Right forelimb (tissue), 1 donor: Measurements from ENCODE around the gene UBE2A.

ENCODE experiments used
- DNase-seq: peaks from one replicate; pipeline ENCODE4 v3.0.0-alpha.2; 2018

The UBE2A gene

DNA sequence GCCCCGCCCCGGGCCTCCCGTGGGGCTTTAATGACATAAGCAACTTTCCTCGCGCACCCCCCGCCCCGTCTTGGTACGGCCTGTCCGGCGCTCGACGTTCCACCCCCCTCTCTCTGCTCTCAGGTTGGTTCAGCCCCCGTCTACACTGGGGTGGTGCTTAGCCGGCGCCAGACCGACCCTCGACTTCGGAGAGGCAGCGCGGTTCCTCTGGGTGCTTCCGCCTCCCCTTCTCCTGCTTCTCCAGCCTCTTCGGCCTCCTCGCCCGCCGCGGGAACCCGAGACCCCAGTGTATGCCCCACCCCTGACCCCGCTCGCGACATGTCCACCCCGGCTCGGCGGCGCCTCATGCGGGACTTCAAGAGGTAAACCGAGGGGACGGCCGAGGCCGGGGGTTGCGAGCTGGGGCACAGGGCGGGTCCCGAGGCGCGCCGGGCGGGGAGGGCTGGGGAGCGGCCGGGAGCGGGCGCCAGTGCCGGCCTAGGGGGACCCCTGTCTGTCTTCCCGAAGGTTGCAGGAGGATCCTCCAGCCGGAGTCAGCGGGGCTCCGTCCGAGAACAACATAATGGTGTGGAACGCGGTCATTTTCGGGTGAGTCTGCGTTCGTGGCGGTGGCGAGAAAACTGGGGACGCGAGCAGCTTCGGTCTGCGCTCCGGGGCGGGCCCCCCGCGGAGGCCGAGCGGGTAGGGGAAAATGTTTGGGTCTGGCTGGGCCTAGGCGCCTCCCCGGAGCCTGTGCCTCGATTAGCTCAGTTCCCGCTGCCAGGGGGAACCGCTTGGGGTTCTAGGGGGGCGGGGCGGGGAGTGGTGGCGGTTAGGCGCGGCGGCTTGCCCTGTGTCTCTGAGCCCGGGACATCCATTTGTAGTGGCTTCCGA lies at the start of gene UBE2A:
TSS of gene UBE2A (plus strand) at position 170 of the 873 bp plus-strand sequence. CDS start at position 319, 149 bp downstream.
- peak; percentile 92 for DNase-seq

DNA sequence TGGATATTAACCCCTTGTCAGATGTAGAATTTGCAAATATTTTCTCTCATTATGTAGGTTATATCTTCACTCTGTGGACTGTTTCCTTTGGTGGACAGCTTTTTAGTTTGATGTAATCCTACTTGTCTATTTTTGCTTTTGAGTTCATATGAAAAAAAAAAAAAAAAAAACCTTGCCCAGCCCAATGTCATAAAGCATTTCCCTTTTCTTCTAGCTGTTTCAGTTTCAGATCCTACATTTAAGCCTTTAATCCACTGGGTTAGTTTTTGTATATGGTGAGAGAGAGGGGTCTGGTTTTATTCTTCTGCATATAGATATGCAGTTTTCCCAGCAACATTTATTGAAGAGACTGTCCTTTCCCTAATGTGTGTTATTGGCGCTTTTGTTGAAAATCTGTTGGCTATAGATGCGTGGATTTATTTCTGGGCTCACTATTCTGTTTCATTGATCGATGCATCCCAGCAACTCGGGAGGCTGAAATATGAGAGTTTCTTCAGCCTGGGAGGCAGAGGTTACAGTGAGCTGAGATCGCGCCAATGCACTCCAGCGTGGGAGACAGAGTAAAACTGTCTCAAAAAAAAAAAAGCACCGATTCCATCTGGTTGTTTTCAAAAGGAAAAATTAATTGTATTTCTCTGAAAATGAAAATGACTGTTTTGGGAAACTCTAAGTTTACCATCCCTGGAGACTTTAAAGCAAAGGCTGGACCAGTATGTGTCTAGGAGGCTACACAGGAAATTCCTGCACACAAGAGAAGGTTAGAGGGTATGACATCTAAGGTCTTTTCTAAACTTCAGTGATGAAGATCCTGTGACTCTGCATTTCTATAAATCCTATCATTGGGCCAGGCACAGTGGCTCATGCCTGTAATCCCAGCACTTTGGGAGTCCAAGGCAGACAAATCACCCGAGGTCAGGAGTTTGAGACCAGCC lies 44.8 kb upstream of the UBE2A start:
- DNase-seq = no peak

DNA sequence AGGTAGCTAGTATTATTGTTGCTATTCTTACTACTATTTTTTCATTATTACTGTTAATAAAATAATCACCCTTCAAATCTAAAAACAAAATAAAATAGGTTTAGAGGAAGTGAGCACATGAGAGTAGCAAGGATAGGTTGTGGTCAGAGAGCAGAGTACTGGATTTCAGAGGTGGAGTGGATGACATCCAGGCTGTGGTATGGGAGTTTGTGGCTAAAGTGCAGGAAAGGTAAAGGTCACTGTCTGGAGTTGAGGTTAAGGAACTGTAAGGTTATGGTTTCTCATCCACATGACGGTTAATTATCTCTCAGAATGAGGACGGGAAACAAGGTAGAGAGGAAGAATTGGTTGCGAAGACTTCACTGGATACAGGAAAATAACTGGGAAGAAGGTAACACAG lies 36.9 kb upstream of the UBE2A start:
- DNase-seq = no peak

DNA sequence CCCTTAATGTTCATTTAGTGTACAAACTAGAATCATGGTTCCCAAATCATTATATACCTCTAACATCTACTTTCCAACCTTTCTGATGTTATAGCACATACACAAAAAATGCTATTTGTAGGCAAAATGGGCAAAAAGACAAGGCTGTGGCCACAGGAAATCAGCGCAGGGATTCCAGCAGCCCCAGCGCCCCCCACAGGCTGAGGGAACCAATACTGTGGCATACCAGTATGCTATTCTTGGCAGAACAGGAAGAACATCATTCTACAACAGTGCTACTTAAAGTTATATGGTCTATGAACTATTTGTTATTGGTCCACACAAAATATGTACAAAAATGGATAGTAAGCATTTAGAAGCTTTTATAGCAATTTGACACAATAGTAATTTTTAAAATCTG lies 34.5 kb upstream of the UBE2A start:
- DNase-seq = no peak

DNA sequence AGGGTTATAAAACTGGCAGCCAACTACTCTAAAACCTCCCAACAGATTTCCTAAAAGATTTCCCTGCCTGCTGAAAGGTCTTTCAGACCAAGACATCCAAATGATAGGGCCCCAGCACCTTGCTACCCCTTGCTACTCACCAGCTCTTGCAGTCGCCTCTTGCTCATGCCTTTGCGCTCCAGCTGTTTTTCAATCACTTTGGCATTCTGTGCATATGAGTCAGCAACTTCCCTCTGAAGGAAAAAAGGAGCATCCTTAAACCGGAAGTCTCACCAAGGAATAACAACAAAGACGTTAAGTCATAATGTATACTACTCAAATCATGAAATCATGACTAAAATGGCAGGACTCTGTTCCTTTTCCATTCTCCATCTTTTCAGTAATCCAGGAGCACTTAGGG lies 33.2 kb upstream of the UBE2A start:
- no peak for DNase-seq

DNA sequence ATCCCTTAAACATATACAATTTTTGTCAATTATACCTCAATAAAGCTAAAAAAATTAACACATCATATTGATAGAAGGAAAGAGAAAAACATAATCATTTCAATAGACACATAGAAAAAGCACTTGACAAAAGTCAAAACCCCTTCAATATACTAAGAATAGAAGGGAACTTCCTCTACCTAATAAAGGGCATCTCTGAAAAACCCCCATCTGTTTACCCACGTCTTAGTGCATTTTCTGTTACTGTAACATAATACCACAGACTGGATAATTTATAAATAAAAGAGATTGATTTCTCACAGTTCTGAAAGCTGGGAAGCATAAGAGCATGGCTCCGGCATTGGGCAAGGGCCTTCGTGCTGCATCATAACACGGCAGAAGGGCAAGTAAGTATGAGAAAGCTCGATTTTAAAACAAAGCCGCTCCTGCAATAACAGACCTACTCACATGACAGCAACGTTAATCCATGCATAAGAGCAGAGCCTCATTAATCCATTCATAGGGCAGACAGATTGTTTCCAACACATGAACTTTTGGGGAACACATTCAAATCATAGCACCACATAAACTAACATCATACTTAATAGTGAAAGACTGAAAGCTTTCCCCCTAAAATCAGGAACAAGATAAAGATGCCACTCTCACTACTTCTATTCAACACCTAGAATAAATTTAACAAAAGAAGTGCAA lies 24.9 kb upstream of the UBE2A start:
- no peak for DNase-seq

DNA sequence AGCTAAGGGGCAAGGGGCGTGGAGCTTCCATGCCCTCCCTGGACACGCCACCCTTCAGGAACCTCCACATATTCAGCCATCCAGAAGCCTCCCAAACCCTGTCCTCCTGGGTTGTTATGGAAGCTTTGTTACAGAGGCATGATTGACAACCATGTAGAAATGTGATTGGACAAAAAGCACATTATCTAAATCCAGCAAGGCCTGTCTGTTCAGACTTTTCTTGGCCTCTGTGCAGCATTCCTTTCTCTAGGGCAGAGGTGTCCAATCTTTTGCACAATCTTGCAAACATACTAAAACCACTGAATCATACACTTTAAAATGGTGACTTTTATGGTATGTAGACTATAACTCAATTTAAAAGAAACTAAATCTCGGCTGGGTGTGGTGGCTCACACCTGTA lies 21.9 kb upstream of the UBE2A start:
- no peak for DNase-seq

DNA sequence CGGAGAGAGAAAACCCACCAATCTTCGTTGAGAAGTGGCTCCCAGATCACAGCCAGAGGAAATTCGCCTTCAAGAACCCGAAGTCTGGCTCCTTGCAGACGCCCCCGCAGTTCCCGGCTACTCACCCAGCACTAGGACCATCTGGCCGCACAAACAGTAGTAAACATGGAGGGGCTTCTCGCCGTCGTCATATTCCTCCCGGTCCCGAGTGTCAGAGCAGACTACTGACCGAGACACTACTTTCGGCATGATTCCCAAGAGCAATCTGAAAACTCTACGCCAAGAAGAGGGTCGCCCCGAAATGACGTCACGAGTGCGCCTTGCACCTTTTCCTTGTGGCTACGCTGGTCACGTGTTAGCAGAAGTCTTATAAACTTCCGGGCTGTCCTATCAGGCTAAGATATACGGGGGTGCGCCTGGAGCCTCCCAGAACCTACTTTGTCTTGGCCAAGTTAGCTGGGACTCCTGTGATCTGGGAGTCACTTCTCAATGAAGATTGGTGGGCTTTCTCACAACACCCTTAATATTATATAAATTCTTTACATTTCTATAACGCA lies 9.2 kb upstream of the UBE2A start, which contains the start of gene STEEP1:
TSS of gene STEEP1 (minus strand) at position 303 of the 557 bp plus-strand sequence. CDS start at position 249, 54 bp downstream.
- DNase-seq = peak; percentile 91

DNA sequence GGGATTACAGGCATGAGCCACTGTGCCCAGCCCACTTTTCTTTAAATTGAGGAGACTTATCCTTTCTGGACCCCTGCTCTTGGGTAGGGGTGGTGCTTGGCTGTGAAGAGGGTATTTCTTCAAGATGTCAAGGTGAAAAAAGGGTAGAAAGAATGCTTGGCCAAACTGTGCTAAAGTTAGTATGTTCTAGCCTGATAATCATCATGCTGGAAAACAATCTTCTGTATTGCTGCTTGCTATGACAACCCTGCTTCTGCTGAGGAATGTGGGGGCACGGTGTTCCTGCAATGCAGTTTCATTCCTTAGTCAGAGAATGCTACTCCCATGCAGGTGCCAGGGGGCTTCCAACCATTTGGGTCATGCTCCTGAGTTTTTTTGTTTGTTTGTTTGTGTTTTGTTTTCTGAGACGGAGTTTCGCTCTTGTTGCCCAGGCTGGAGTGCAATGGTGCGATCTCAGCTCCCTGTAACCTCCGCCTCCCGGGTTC lies 4.0 kb upstream of the UBE2A start:
- no peak for DNase-seq

DNA sequence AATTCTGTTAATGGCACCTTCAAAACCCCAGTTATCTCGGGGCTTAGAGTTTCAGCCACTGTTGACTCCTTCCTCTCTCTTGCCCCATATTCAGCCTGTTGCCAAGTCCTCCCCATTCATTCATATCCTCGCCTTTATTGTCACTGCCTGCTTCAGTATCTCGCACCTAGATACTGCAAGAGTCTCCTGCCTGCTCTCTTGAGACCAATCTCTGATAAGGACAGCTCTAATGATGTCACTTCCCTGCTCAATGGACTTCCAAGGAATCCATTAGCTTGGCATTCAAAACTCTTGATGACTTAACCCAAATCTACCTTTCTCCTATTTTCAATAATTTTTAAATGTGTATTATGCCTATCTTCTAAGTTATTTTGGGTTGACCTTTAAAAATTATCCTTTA lies 1.1 kb upstream of the UBE2A start:
- no peak for DNase-seq

DNA sequence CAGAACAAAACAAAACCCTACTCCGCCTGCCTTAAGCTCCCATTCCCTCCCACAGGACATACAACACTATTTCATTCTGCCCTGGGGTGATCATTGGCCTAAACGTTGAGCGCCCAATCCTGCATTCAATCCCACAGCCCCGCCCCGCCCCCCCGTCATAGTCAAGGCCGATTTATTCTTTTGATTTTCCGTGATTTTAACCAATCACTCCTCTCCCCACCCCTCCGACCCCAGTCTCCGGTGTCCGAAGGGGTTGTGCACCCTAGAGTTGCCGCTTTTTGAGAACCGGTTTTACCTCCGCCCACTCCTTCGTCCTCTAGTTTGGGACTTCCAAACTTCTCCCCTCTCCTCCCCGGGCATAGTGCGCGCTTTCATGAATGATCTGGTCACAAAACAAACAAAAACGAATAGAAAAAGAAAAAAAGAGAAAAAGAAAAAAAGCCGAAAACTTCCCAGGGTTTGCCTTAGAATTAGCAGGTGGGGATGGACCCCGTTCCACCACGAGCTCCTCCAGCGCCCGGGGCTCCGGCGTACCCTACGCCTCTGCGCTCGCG lies 446 bp upstream of the UBE2A start:
- peak; percentile 50 for DNase-seq

DNA sequence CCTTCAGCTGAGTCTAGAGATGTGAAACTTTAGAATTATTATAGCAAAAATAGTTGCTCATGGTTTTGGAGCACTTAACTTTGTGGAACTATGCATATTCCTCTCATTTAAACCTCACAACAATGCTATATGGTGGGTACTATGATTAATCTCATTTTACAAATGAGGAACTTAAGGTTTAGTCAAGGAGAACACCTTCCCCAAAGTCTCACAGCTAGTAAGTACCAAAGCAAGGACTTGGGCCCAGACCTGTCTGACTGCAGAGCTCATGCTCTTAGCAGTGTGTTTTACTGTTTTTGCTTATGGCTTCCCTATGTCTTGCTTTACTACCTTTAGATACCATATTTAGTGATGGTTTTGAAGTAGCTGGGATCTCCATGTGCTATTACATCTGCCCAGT lies 5.1 kb downstream of the UBE2A start:
- DNase-seq = no peak

DNA sequence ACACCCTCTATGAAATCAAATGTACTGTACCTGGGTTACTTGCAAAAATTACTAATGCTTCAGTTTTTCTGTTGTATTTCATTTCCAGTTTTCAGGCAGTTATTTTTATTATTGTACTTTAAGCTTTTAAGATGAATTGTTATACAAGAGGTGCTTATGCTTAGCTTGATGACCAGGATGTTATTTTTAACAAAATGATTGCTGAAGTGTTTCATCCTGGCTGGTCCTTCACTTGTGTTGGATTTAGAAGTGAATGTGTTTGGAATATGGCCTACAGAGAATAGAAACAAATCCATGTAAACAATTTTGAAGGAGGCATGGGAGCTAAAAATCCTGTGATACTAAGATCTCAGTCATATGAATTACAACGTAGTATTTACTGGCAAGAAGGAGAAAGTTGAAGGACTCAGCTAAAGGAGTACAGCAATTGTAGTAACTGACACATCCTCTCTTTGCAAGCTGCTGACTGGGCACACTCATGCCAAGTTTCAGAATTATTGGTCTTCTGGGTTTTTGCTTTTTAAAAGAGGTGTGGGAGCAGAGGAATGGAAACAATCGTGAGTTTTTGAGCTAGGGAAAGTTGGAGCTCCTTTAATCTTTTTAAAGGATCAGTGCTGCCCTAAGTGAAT lies 9.2 kb downstream of the UBE2A start:
- no peak for DNase-seq

DNA sequence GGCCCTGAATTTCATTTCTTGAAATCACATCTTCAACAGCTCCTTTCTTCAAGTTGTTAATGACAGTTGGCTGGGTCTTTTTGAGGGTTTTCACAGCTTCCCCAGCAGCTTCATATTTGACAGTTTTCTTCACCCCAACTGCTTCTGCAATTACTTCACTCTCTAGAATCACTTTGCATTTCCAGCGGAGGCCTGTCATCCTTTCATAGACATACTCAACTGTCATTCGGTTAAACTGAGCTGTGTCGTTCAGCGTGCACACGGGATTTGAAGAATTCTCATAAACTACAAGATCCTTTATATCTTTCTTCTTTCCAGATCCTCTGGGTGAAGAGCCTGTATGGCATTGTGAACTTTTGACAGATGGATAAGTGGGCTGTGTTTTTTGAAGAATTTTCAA lies 15.4 kb downstream of the UBE2A start:
- DNase-seq = no peak

DNA sequence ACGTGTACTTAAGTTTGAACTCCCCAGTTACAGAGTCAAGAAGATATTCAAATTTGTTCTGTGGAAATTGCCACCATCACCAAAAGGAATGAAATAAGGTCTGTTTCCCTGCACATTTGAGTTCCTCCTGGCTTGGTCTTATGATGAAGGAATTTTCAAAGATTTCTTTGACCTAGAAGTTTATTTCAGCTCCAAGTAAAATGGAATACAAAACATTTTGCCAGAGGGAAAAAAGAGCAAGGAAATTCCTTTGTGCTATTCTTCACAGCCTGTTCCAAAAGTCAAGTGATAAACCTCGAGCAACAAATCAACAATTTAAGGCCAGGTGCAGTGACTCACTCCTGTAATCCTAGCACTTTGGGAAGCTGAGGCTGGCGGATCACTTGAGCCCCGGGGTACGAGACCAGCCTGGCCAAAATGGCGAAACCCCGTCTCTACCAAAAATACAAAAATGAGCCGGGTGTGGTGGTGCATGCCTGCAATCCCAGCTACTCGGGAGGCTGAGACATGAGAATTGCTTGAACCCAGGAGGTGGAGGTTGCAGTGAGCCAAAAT lies 28.4 kb downstream of the UBE2A start:
- no peak for DNase-seq

DNA sequence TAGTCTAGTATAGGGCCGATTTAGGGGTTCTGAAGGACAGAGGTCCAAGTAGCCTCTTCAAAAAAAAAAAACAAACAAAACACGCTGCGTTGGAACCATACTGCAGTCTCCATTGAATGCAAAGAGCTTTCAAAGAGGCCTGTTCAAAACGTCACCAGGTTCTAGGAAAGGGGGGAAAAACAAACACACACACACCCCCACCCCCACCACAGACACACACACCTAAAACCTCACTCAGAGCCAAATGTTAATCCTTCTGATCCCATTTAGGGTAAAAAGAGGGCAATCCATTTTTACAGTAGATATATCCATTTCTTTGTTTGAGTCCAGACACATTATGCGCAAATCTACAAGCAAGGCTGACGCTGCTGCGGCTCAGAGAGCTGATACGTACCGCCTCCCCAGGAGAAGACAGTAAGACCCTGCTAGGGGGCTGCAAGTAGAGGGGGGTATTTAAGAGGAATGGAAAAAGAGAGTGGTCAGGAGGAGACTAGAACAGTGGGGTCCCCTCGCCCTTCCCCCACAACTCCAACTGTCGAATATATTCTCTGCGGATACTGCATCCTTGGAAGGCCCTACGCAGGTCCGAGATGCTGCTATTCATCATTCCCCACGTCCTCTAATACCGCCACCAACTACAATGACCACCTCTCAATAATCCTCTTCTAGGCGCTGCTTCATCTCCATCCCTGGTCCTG lies 30.6 kb downstream of the UBE2A start:
- DNase-seq = no peak

DNA sequence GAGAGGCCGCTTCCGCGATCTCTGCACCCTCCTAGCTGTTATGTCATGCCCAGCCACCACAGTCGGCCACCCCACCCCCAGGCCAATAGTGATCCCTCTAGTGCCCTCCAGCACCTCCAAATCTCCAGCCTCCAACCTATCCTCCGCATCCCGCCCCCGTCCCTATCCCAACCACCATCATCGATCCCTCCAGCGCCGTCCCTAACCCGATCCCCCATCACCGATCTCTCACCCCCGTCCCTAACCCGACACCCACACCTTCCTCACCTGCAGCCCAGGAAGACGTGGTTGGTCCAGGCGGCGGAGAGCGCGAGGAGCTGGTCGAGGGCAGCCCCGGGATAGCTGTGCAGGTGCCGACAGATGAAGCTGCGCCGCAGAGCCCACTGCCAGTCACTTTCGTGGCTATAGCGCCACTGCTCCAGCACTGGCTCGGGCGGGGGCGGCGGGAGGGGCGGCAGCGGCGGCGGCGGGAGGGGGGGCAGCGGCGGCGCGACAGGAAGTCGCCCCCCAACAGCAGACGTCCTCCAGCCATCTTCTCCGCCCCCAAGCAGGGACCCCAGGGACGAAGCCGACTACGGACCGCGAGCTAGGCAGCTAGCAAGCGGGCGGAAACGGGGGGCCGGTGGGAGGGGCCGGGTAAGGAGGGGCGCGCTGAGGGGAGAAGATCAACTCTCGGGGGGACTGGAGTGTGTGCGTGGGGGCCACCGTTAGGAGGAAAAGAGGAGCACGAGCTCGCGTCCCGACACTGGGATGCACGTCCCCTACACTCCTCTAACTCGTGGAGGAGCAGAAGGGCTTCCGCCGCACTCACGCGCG lies 31.3 kb downstream of the UBE2A start:
- peak; percentile 58 for DNase-seq

DNA sequence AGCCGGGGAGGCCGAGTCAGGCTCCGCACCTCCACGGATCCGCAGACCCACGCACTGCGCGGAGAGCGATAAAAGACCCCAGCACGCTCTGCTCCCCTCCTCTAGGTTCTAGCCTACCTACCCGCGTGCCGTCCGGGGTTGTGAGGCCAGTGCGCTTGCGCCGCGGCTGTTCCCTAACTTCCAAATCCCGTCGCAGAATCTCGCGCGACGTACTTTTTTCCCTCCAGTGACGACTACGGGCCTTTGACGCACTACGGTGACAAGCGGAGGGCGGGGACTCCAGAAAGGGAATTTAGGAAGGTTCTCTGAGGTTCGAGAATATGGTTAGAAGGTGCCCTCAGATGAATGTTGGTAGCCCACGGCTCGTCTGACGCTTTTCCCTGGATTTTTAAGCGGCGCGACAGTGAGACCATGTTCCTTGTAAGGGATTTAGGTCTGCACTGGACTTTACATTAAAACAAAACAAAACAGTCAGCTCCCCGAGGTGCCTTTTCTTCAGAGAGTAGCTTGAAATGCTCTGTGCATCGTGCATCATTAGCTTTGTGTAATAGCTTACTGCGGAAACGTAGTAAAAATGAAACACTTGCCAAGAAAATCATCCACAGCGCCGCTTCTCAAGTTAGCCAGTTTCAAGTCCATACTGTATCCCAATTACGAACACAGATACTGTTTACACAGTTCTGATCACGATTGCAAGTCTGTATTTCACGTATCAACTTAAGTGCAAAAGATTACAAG lies 32.1 kb downstream of the UBE2A start, which contains the start of gene NKRF:
TSS of gene NKRF (minus strand) at position 145 of the 738 bp plus-strand sequence.
- peak; percentile 91 for DNase-seq

DNA sequence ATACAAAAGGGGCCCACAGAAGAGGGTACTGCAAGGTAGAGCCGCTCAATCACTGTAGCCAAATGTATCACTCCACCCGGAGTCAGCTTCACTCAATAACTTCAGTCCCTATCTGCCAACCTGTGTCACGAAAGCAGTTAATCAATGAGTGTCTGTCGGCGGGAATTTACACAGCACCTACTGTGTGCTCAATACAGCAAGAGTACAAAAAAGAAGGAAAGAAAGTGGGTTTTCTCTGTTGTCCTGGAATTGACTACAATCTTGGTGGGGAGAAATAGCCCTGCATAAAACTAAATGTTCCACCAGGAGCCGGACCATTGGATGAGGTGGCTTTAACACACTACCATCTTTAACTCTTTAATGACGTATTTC lies 32.6 kb downstream of the UBE2A start:
- no peak for DNase-seq
